Tibial artery (tissue), 4 donors: Measurements from ENCODE around the gene BACH2.

Experiments
- DNase-seq, 2 donors: peaks; one replicate each; pipeline ENCODE4 v3.0.0-alpha.2; 2019
- H3K27ac ChIP-seq, 2 donors: fragments of 200-600 bp; sonication (generic) in 1 of 2; 1 replicate in 1 of 2; 2 replicates in 1 of 2; pipeline ENCODE4 v1.5.1; 2018 to 2019; ENCODE audit warnings: mild to moderate bottlenecking in 1 of 2
- H3K27me3 ChIP-seq, 2 donors: fragments of 200-600 bp; sonication (generic) in 1 of 2; one replicate each; pipeline versions ENCODE4 v1.5.1 to v1.6.0; 2016 to 2019
- H3K36me3 ChIP-seq, 3 donors: fragments of 200-600 bp; sonication (generic) in 2 of 3; one replicate each; pipeline ENCODE4 v1.5.1; 2016 to 2019; ENCODE audit warnings: mild to moderate bottlenecking in 2 of 3
- H3K4me1 ChIP-seq, 4 donors: fragments of 200-600 bp; sonication (generic) in 2 of 4; 1 replicate in 3 of 4; 2 replicates in 1 of 4; pipeline ENCODE4 v1.5.1; 2016 to 2019
- H3K4me3 ChIP-seq, 2 donors: fragments of 200-600 bp; sonication (generic) in 1 of 2; 1 replicate in 1 of 2; 2 replicates in 1 of 2; pipeline ENCODE4 v1.5.1; 2018 to 2019; ENCODE audit warnings: mild to moderate bottlenecking in 2 of 2
- H3K9me3 ChIP-seq, 3 donors: fragments of 200-600 bp; sonication (generic) in 1 of 3; one replicate each; pipeline ENCODE4 v1.5.1; 2016 to 2019
- CTCF ChIP-seq, 2 experiments: fragments of 200-600 bp in 1 of 2; fragments of 450-650 bp in 1 of 2; IDR thresholded peaks; one replicate each; pipeline ENCODE4 v1.5.1; 2017 to 2019; ENCODE audit warnings: antibody characterized with exemption in 2 of 2, mild to moderate bottlenecking in 1 of 2, moderate library complexity in 1 of 2
- intact Hi-C: fragments of 100-400 bp; cut with DNase I; formaldehyde crosslinking; loops from one replicate; pipeline ENCODE4 v1.15.0; 2023; ENCODE audit warnings: low total_unique reads

BACH2 gene

GRCh38 chr6:90000864-90001731 is 295.5 kb downstream of the BACH2 start:
- DNase-seq = no peak
- H3K4me1 ChIP-seq = peaks cover 0 to 38% (median 18%) of the 10 kb centered on the region in 4 donors
- H3K27me3 ChIP-seq = no peaks in the 10 kb centered on the region
- H3K27ac ChIP-seq = no peak overlapping the region
- intact Hi-C loops = no loop called here
- no peaks in the 10 kb centered on the region for H3K9me3 ChIP-seq
- H3K4me3 ChIP-seq = no peak overlapping the region
- H3K36me3 ChIP-seq = no peaks in the 10 kb centered on the region
- TF ChIP-seq CTCF (IDR thresholded peaks at IDR 0.05) = no peak

- no peaks in the 10 kb centered on the region for H3K9me3 ChIP-seq
- TF ChIP-seq CTCF (IDR thresholded peaks at IDR 0.05) = no peak
- H3K27ac ChIP-seq = no peak overlapping the region
- H3K4me3 ChIP-seq = no peak overlapping the region
- no peaks in the 10 kb centered on the region for H3K27me3 ChIP-seq
- H3K4me1 ChIP-seq = peaks cover 0 to 38% (median 18%) of the 10 kb centered on the region in 4 donors
- intact Hi-C loops = no loop called here
- DNase-seq = no peak
- H3K36me3 ChIP-seq = no peaks in the 10 kb centered on the region
These were observed 296.5 kb downstream of the BACH2 start for GRCh38 chr6:89999945-90000825.

- H3K4me1 ChIP-seq = peaks cover 0 to 38% (median 18%) of the 10 kb centered on the region in 4 donors
- H3K27me3 ChIP-seq = no peaks in the 10 kb centered on the region
- no peak overlapping the region for H3K4me3 ChIP-seq
- H3K36me3 ChIP-seq = no peaks in the 10 kb centered on the region
- no peak for DNase-seq
- H3K27ac ChIP-seq = no peak overlapping the region
- no peaks in the 10 kb centered on the region for H3K9me3 ChIP-seq
- no peak for TF ChIP-seq CTCF (IDR thresholded peaks at IDR 0.05)
- intact Hi-C loops = no loop called here
These were observed 297.5 kb downstream of the BACH2 start for GRCh38 chr6:89999154-89999553.

GRCh38 chr6:89997456-89998445 is 298.9 kb downstream of the BACH2 start:
- no peaks in the 10 kb centered on the region for H3K9me3 ChIP-seq
- no peak for TF ChIP-seq CTCF (IDR thresholded peaks at IDR 0.05)
- no peak overlapping the region for H3K27ac ChIP-seq
- no peaks in the 10 kb centered on the region for H3K36me3 ChIP-seq
- peaks cover 0 to 38% (median 18%) of the 10 kb centered on the region in 4 donors for H3K4me1 ChIP-seq
- DNase-seq = peak in 1 of 2 donors; percentile 73
- no peak overlapping the region for H3K4me3 ChIP-seq
- no peaks in the 10 kb centered on the region for H3K27me3 ChIP-seq
- intact Hi-C loops = no loop called here

GRCh38 chr6:89993411-89993810 is 303.2 kb downstream of the BACH2 start:
- no peak for TF ChIP-seq CTCF (IDR thresholded peaks at IDR 0.05)
- DNase-seq = no peak
- Histone ChIP-seq H3K27me3 (no peaks in the 10 kb centered on the region), H3K9me3 (no peaks in the 10 kb centered on the region), H3K36me3 (no peaks in the 10 kb centered on the region), H3K27ac (no peak overlapping the region), H3K4me3 (no peak overlapping the region), H3K4me1 (peaks cover 0 to 22% (median 13%) of the 10 kb centered on the region in 4 donors)
- intact Hi-C loops = no loop called here
